OCI-LY3 (cell line): ENCODE measurements around the gene RABIF.

Experiments used
- CTCF ChIP-seq: fragments of 200-600, 300-600 bp; sonication (generic); IDR thresholded peaks from 2 replicates; pipeline ENCODE4 v1.5.1; 2014; ENCODE audit warnings: antibody characterized with exemption, low read length, low read depth
- EZH2phosphoT487 ChIP-seq: fragments of 200-600 bp; shearing (Covaris generic); IDR thresholded peaks from 2 replicates; pipeline ENCODE4 v1.6.1; 2018; ENCODE audit warnings: antibody characterized with exemption, mixed run types, low read depth

- TF ChIP-seq EZH2phosphoT487, result no peak
- no peak for TF ChIP-seq CTCF
Measured at GRCh38 chr1:202935844-202936243, 46.9 kb upstream of the RABIF start.
